GM18526 (cell line): ENCODE results near the gene DDX31.

Source experiments
- POLR2A ChIP-seq: IDR thresholded peaks from 3 replicates; pipeline ENCODE4 v1.6.1; 2011; ENCODE audit not compliant: insufficient read length; ENCODE audit errors: extremely low read depth

Gene DDX31

GRCh38 chr9:132627594-132627993 lies 42.2 kb downstream of the DDX31 start:
- TF ChIP-seq POLR2A, result no peak

GRCh38 chr9:132627106-132627505 lies 42.7 kb downstream of the DDX31 start:
- no peak for TF ChIP-seq POLR2A

GRCh38 chr9:132626285-132626684 lies 43.5 kb downstream of the DDX31 start:
- no peak for TF ChIP-seq POLR2A

GRCh38 chr9:132622159-132622558 lies 47.6 kb downstream of the DDX31 start:
- TF ChIP-seq POLR2A, result no peak

GRCh38 chr9:132616725-132617124 lies 53.1 kb downstream of the DDX31 start:
- no peak for TF ChIP-seq POLR2A

GRCh38 chr9:132615774-132616173 lies 54.0 kb downstream of the DDX31 start:
- TF ChIP-seq POLR2A, result no peak

GRCh38 chr9:132614324-132614723 lies 55.5 kb downstream of the DDX31 start:
- TF ChIP-seq POLR2A, result no peak

GRCh38 chr9:132610661-132611060 lies 59.1 kb downstream of the DDX31 start:
- no peak for TF ChIP-seq POLR2A

GRCh38 chr9:132609829-132610228 lies 60.0 kb downstream of the DDX31 start:
- TF ChIP-seq POLR2A, result no peak

GRCh38 chr9:132609184-132609583 lies 60.6 kb downstream of the DDX31 start:
- TF ChIP-seq POLR2A, result no peak

GRCh38 chr9:132606066-132606465 lies 63.7 kb downstream of the DDX31 start:
- TF ChIP-seq POLR2A, result no peak

GRCh38 chr9:132605387-132605786 lies 64.4 kb downstream of the DDX31 start:
- no peak for TF ChIP-seq POLR2A

GRCh38 chr9:132602207-132602606 lies 67.6 kb downstream of the DDX31 start:
- no peak for TF ChIP-seq POLR2A

GRCh38 chr9:132600326-132600984 lies 69.3 kb downstream of the DDX31 start:
- no peak for TF ChIP-seq POLR2A

- TF ChIP-seq POLR2A, result no peak
Observed at GRCh38 chr9:132597073-132597775, 72.6 kb downstream of the DDX31 start.

- no peak for TF ChIP-seq POLR2A
Observed at GRCh38 chr9:132596200-132596599, 73.6 kb downstream of the DDX31 start.

- TF ChIP-seq POLR2A, result no peak
Observed at GRCh38 chr9:132595319-132595718, 74.5 kb downstream of the DDX31 start.

- TF ChIP-seq POLR2A, result no peak
Observed at GRCh38 chr9:132594412-132594811, 75.4 kb downstream of the DDX31 start.

GRCh38 chr9:132592451-132592850 lies 77.3 kb downstream of the DDX31 start:
- TF ChIP-seq POLR2A, result no peak
